Activated naive CD4-positive, alpha-beta T cell treated with anti-CD3 and anti-CD28 coated beads for 36 hours (primary cell): ENCODE data around the gene BIN2. TPM values are rescaled to one million over a fixed set of nuclear protein-coding genes. Genes with fewer than 3 reads are reported as not detected.
"Not testable (repeated sequence)": the region's sequence is repeated elsewhere in the genome, so short reads cannot be mapped to it uniquely, and the experiment has no call there.

Source experiments
- CTCF ChIA-PET: fragments of 350-600 bp; sonication (Branson Sonifier 250); formaldehyde crosslinking; loops from one replicate; lab custom pipeline; 2021; ENCODE audit warnings: antibody characterized with exemption; lab: Charles Lee
- DNase-seq: peaks from one replicate; pipeline ENCODE4 v3.0.0-alpha.2; 2020
- H3K27ac Mint-ChIP-seq: one replicate; pipeline ENCODE4 v1.8.0; 2021; ENCODE audit warnings: mild to moderate bottlenecking, mixed read lengths
- H3K27me3 Mint-ChIP-seq: one replicate; pipeline ENCODE4 v1.8.0; 2021; ENCODE audit warnings: low read depth, mixed read lengths
- H3K36me3 Mint-ChIP-seq: one replicate; pipeline ENCODE4 v1.8.0; 2021; ENCODE audit warnings: low read depth, mixed read lengths
- H3K4me1 Mint-ChIP-seq: one replicate; pipeline ENCODE4 v1.8.0; 2021; ENCODE audit warnings: low read depth, mixed read lengths
- H3K4me3 Mint-ChIP-seq: one replicate; pipeline ENCODE4 v1.8.0; 2021; ENCODE audit warnings: mild to moderate bottlenecking, moderate library complexity, mixed read lengths
- H3K9me3 Mint-ChIP-seq: one replicate; pipeline ENCODE4 v1.8.0; 2021; ENCODE audit warnings: mixed read lengths
- intact Hi-C: fragments of 100-400 bp; cut with micrococcal nuclease; formaldehyde crosslinking; loops from one replicate; pipeline ENCODE4 v1.15.1; 2023
- total RNA-seq, 2 experiments: library from RNA; stranded (reverse); gene quantifications; one replicate each; pipeline ENCODE4 v1.2.3, GENCODE V29; 2021

BIN2 gene
- total RNA-seq, 2 experiments from 2014 or later = 32.9 to 33.8 TPM

- Mint-ChIP-seq H3K27ac (no peak overlapping the region), H3K27me3 (no peaks in the 10 kb centered on the region), H3K4me1 (peaks cover 15% of the 10 kb centered on the region), H3K4me3 (no peak overlapping the region), H3K36me3 (no peaks in the 10 kb centered on the region), H3K9me3 (no peaks in the 10 kb centered on the region)
- CTCF ChIA-PET = interaction anchor here (0.6 to 4.4 kb wide), 12 partner anchors 11 to 232 kb away, joined by 3 to 49 read pairs (median 8); partner anchors contain the start of gene SMAGP
- intact Hi-C loops = loop anchor here (5.0 kb wide), 1 partner anchor 515 kb away; no protein-coding TSS in a partner anchor
- no peak for DNase-seq
Measured at GRCh38 chr12:51342416-51342815, 18.4 kb upstream of the BIN2 start.

GRCh38 chr12:51341251-51342007 is 17.5 kb upstream of the BIN2 start:
- Mint-ChIP-seq H3K4me3 (no peak overlapping the region), H3K36me3 (no peaks in the 10 kb centered on the region), H3K4me1 (peaks cover 18% of the 10 kb centered on the region), H3K9me3 (no peaks in the 10 kb centered on the region), H3K27ac (no peak overlapping the region), H3K27me3 (no peaks in the 10 kb centered on the region)
- intact Hi-C loops = loop anchor here (1.0 to 5.0 kb wide), 4 partner anchors 72 to 576 kb away; no protein-coding TSS in a partner anchor
- CTCF ChIA-PET = interaction anchor here (0.6 to 4.4 kb wide), 62 partner anchors 9 to 946 kb away, joined by 3 to 86 read pairs (median 5); partner anchors contain the start of genes DAZAP2, POU6F1 and SMAGP
- peak; percentile 88 for DNase-seq

GRCh38 chr12:51339750-51340149 is 15.8 kb upstream of the BIN2 start:
- intact Hi-C loops = loop anchor here (5.0 kb wide), 1 partner anchor 512 kb away; no protein-coding TSS in a partner anchor
- H3K4me3 Mint-ChIP-seq = no peak overlapping the region
- CTCF ChIA-PET = interaction anchor here (1.5 to 4.4 kb wide), 10 partner anchors 8 to 119 kb away, joined by 4 to 86 read pairs (median 16); partner anchors contain the start of gene SMAGP
- DNase-seq = no peak
- H3K27ac Mint-ChIP-seq = no peak overlapping the region
- no peaks in the 10 kb centered on the region for H3K27me3 Mint-ChIP-seq
- peaks cover 18% of the 10 kb centered on the region for H3K4me1 Mint-ChIP-seq
- H3K36me3 Mint-ChIP-seq = no peaks in the 10 kb centered on the region
- H3K9me3 Mint-ChIP-seq = no peaks in the 10 kb centered on the region

GRCh38 chr12:51337336-51337735 is 13.4 kb upstream of the BIN2 start:
- H3K4me1 Mint-ChIP-seq = peaks cover 14% of the 10 kb centered on the region
- H3K27ac Mint-ChIP-seq, H3K36me3 Mint-ChIP-seq, H3K27me3 Mint-ChIP-seq, DNase-seq, H3K4me3 Mint-ChIP-seq, intact Hi-C loops, H3K9me3 Mint-ChIP-seq: not testable (repeated sequence)
- CTCF ChIA-PET = interaction anchor here (1.1 to 1.3 kb wide), 2 partner anchors 17 to 66 kb away, joined by 3 to 4 read pairs; no protein-coding TSS in a partner anchor

GRCh38 chr12:51335931-51336330 is 12.0 kb upstream of the BIN2 start:
- Mint-ChIP-seq H3K9me3 (no peaks in the 10 kb centered on the region), H3K36me3 (no peaks in the 10 kb centered on the region), H3K27ac (no peak overlapping the region), H3K4me3 (no peak overlapping the region), H3K27me3 (no peaks in the 10 kb centered on the region), H3K4me1 (peaks cover 8% of the 10 kb centered on the region)
- CTCF ChIA-PET = interaction anchor here (0.7 to 1.8 kb wide), 2 partner anchors 67 to 159 kb away, joined by 3 to 5 read pairs; no protein-coding TSS in a partner anchor
- no peak for DNase-seq
- intact Hi-C loops = loop anchor here (1.0 kb wide), 1 partner anchor 29 kb away; no protein-coding TSS in a partner anchor

GRCh38 chr12:51334764-51335163 is 10.8 kb upstream of the BIN2 start:
- no peaks in the 10 kb centered on the region for H3K9me3 Mint-ChIP-seq
- CTCF ChIA-PET = interaction anchor here (0.6 kb wide), 1 partner anchor 292 kb away, joined by 3 read pairs; no protein-coding TSS in a partner anchor
- no peak for DNase-seq
- peaks cover 14% of the 10 kb centered on the region for H3K4me1 Mint-ChIP-seq
- H3K36me3 Mint-ChIP-seq = no peaks in the 10 kb centered on the region
- H3K27ac Mint-ChIP-seq = no peak overlapping the region
- intact Hi-C loops = no loop called here
- no peak overlapping the region for H3K4me3 Mint-ChIP-seq
- no peaks in the 10 kb centered on the region for H3K27me3 Mint-ChIP-seq

GRCh38 chr12:51333536-51333935 is 9.6 kb upstream of the BIN2 start:
- no peaks in the 10 kb centered on the region for H3K27me3 Mint-ChIP-seq
- CTCF ChIA-PET = interaction anchor here (0.6 kb wide), 1 partner anchor 87 kb away, joined by 4 read pairs; no protein-coding TSS in a partner anchor
- H3K9me3 Mint-ChIP-seq = no peaks in the 10 kb centered on the region
- H3K4me3 Mint-ChIP-seq = no peak overlapping the region
- H3K27ac Mint-ChIP-seq = no peak overlapping the region
- intact Hi-C loops = no loop called here
- no peaks in the 10 kb centered on the region for H3K36me3 Mint-ChIP-seq
- H3K4me1 Mint-ChIP-seq = peaks cover 26% of the 10 kb centered on the region
- DNase-seq = no peak

- H3K4me3 Mint-ChIP-seq = no peak overlapping the region
- no peak for DNase-seq
- no peak overlapping the region for H3K27ac Mint-ChIP-seq
- H3K4me1 Mint-ChIP-seq = peaks cover 52% of the 10 kb centered on the region
- no peaks in the 10 kb centered on the region for H3K9me3 Mint-ChIP-seq
- H3K36me3 Mint-ChIP-seq = no peaks in the 10 kb centered on the region
- CTCF ChIA-PET = interaction anchor here (0.8 to 3.7 kb wide), 4 partner anchors 11 to 77 kb away, joined by 3 to 49 read pairs (median 6); no protein-coding TSS in a partner anchor
- intact Hi-C loops = loop anchor here (1.0 kb wide), 1 partner anchor 8 kb away; no protein-coding TSS in a partner anchor
- H3K27me3 Mint-ChIP-seq = no peaks in the 10 kb centered on the region
Measured at GRCh38 chr12:51330186-51330585, 6.2 kb upstream of the BIN2 start.

- Mint-ChIP-seq H3K27ac (peak overlapping the region; percentile 2), H3K27me3 (no peaks in the 10 kb centered on the region), H3K9me3 (no peaks in the 10 kb centered on the region), H3K4me1 (peaks cover 56% of the 10 kb centered on the region), H3K4me3 (peak overlapping the region; percentile 14), H3K36me3 (peaks cover 2% of the 10 kb centered on the region)
- intact Hi-C loops = loop anchor here (1.0 to 10.0 kb wide), 5 partner anchors 7 to 925 kb away; partner anchors contain the start of genes ATF1, LARP4 and LETMD1
- CTCF ChIA-PET = interaction anchor here (0.8 to 3.7 kb wide), 4 partner anchors 11 to 77 kb away, joined by 3 to 49 read pairs (median 6); no protein-coding TSS in a partner anchor
- peak; percentile 61 for DNase-seq
Measured at GRCh38 chr12:51329742-51330141, 5.8 kb upstream of the BIN2 start.

GRCh38 chr12:51328587-51328986 is 4.6 kb upstream of the BIN2 start:
- intact Hi-C loops = loop anchor here (1.0 to 10.0 kb wide), 5 partner anchors 9 to 924 kb away; partner anchors contain the start of genes ATF1, LARP4 and LETMD1
- no peaks in the 10 kb centered on the region for H3K9me3 Mint-ChIP-seq
- no peak overlapping the region for H3K4me3 Mint-ChIP-seq
- peaks cover 2% of the 10 kb centered on the region for H3K36me3 Mint-ChIP-seq
- peak overlapping the region; percentile 65 for H3K27ac Mint-ChIP-seq
- H3K4me1 Mint-ChIP-seq = peaks cover 62% of the 10 kb centered on the region
- CTCF ChIA-PET = interaction anchor here (3.1 kb wide), 1 partner anchor 12 kb away, joined by 31 read pairs; no protein-coding TSS in a partner anchor
- H3K27me3 Mint-ChIP-seq = no peaks in the 10 kb centered on the region
- no peak for DNase-seq

GRCh38 chr12:51326698-51327439 is 2.9 kb upstream of the BIN2 start:
- H3K27ac Mint-ChIP-seq = peak overlapping the region; percentile 91
- H3K4me3 Mint-ChIP-seq = peak overlapping the region; percentile 65
- CTCF ChIA-PET = interaction anchor here (1.6 to 3.1 kb wide), 2 partner anchors 14 to 57 kb away, joined by 8 to 31 read pairs; partner anchors contain the start of gene SMAGP
- peaks cover 72% of the 10 kb centered on the region for H3K4me1 Mint-ChIP-seq
- H3K27me3 Mint-ChIP-seq = no peaks in the 10 kb centered on the region
- peak; percentile 37 for DNase-seq
- no peaks in the 10 kb centered on the region for H3K9me3 Mint-ChIP-seq
- H3K36me3 Mint-ChIP-seq = peaks cover 15% of the 10 kb centered on the region
- intact Hi-C loops = loop anchor here (1.0 to 10.0 kb wide), 5 partner anchors 42 to 922 kb away; partner anchors contain the start of genes ATF1, LARP4 and LETMD1
